Activated B cell treated with CpG ODN at 0.5 μM for 24 hours (primary cell): ENCODE data around the gene AKAP13. TPM values are rescaled to one million over a fixed set of nuclear protein-coding genes. Genes with fewer than 3 reads are reported as not detected.

Experiments
- ATAC-seq: fragments of 200-7000 bp; cut with Tn5 transposase; one replicate; pipeline ENCODE4 v1.10.0; 2021; ENCODE audit warnings: low read depth, mild to moderate bottlenecking, moderate library complexity
- CTCF ChIA-PET: fragments of 350-600 bp; sonication (Branson Sonifier 250); formaldehyde crosslinking; loops from one replicate; lab custom pipeline; 2021; ENCODE audit warnings: antibody characterized with exemption; lab: Charles Lee
- POLR2A ChIA-PET: fragments of 350-600 bp; sonication (Branson Sonifier 250); formaldehyde crosslinking; loops from one replicate; lab custom pipeline; 2021; ENCODE audit warnings: antibody characterized with exemption; lab: Charles Lee
- DNase-seq: peaks from one replicate; pipeline ENCODE4 v3.0.0; 2022
- H3K27ac Mint-ChIP-seq: one replicate; pipeline ENCODE4 v1.8.0; 2020; ENCODE audit warnings: mixed read lengths
- H3K27me3 Mint-ChIP-seq: one replicate; pipeline ENCODE4 v1.8.0; 2021; ENCODE audit warnings: mixed read lengths
- H3K36me3 Mint-ChIP-seq: one replicate; pipeline ENCODE4 v1.8.0; 2021; ENCODE audit warnings: low read depth, mixed read lengths
- H3K4me1 Mint-ChIP-seq: one replicate; pipeline ENCODE4 v1.8.0; 2021; ENCODE audit warnings: mixed read lengths
- H3K4me3 Mint-ChIP-seq: one replicate; pipeline ENCODE4 v1.8.0; 2020; ENCODE audit warnings: mild to moderate bottlenecking, mixed read lengths
- H3K9me3 Mint-ChIP-seq: one replicate; pipeline ENCODE4 v1.8.0; 2020; ENCODE audit warnings: mixed read lengths
- CTCF ChIP-seq: fragments of 200-600 bp; IDR thresholded peaks from one replicate; pipeline ENCODE4 v1.8.0; 2022; ENCODE audit warnings: antibody characterized with exemption, mild to moderate bottlenecking
- intact Hi-C: fragments of 100-400 bp; cut with micrococcal nuclease; formaldehyde crosslinking; loops from one replicate; pipeline ENCODE4 v1.15.1; 2024
- total RNA-seq: library from RNA; stranded (reverse); gene quantifications from 2 replicates; pipeline ENCODE4 v1.2.3, GENCODE V29; 2022

AKAP13 gene
- total RNA-seq, 1 donor from 2014 or later: 290 TPM

GRCh38 chr15:85763673-85764633 lies 383.6 kb downstream of the AKAP13 start:
- H3K27me3 Mint-ChIP-seq: no peaks in the 10 kb centered on the region
- DNase-seq (no peak), ATAC-seq (no peak)
- ChIA-PET POLR2A (no interaction called here), CTCF (interaction anchor here (0.5 to 1.0 kb wide), 2 partner anchors 76 to 77 kb away, joined by 3 to 4 read pairs; no protein-coding TSS in a partner anchor)
- no peaks in the 10 kb centered on the region for H3K4me1 Mint-ChIP-seq
- TF ChIP-seq CTCF: no peak
- no peaks in the 10 kb centered on the region for H3K9me3 Mint-ChIP-seq
- no peaks in the 10 kb centered on the region for H3K36me3 Mint-ChIP-seq
- intact Hi-C loops: no loop called here
- H3K4me3 Mint-ChIP-seq: no peak overlapping the region
- H3K27ac Mint-ChIP-seq: no peak overlapping the region

GRCh38 chr15:85764649-85765277 lies 384.4 kb downstream of the AKAP13 start:
- TF ChIP-seq CTCF: no peak
- CTCF ChIA-PET: interaction anchor here (0.5 kb wide), 1 partner anchor 76 kb away, joined by 3 read pairs; no protein-coding TSS in a partner anchor
- H3K9me3 Mint-ChIP-seq: no peaks in the 10 kb centered on the region
- ATAC-seq (no peak), DNase-seq (no peak)
- no peaks in the 10 kb centered on the region for H3K36me3 Mint-ChIP-seq
- H3K4me3 Mint-ChIP-seq: no peak overlapping the region
- no peaks in the 10 kb centered on the region for H3K4me1 Mint-ChIP-seq
- intact Hi-C loops: no loop called here
- H3K27me3 Mint-ChIP-seq: no peaks in the 10 kb centered on the region
- H3K27ac Mint-ChIP-seq: no peak overlapping the region
- POLR2A ChIA-PET: interaction anchor here (0.7 kb wide), 1 partner anchor 78 kb away, joined by 5 read pairs; no protein-coding TSS in a partner anchor

GRCh38 chr15:85766001-85766831 lies 385.8 kb downstream of the AKAP13 start:
- DNase-seq (no peak), ATAC-seq (no peak)
- H3K36me3 Mint-ChIP-seq: no peaks in the 10 kb centered on the region
- no peak overlapping the region for H3K4me3 Mint-ChIP-seq
- intact Hi-C loops: no loop called here
- no peak for TF ChIP-seq CTCF
- no peak overlapping the region for H3K27ac Mint-ChIP-seq
- ChIA-PET POLR2A (no interaction called here), CTCF (no interaction called here)
- H3K9me3 Mint-ChIP-seq: no peaks in the 10 kb centered on the region
- no peaks in the 10 kb centered on the region for H3K4me1 Mint-ChIP-seq
- no peaks in the 10 kb centered on the region for H3K27me3 Mint-ChIP-seq

- intact Hi-C loops: no loop called here
- TF ChIP-seq CTCF: no peak
Measured at GRCh38 chr15:85767785-85768529, 387.6 kb downstream of the AKAP13 start.

More at GRCh38 chr15:85767785-85768529, 387.6 kb downstream of the AKAP13 start:
- DNase-seq (no peak), ATAC-seq (no peak)
- no peaks in the 10 kb centered on the region for H3K9me3 Mint-ChIP-seq
- H3K36me3 Mint-ChIP-seq: no peaks in the 10 kb centered on the region
- H3K27ac Mint-ChIP-seq: no peak overlapping the region
- H3K27me3 Mint-ChIP-seq: no peaks in the 10 kb centered on the region
- H3K4me1 Mint-ChIP-seq: no peaks in the 10 kb centered on the region
- no peak overlapping the region for H3K4me3 Mint-ChIP-seq
- ChIA-PET CTCF (no interaction called here), POLR2A (no interaction called here)
